Stimulated activated naive CD8-positive, alpha-beta T cell treated with anti-CD3 and anti-CD28 coated beads, Interleukin-15, amount 100 ng/mL, for 72 hours (primary cell): ENCODE measurements around the gene NUP93.
"Not testable (repeated sequence)": the region's sequence is repeated elsewhere in the genome, so short reads cannot be mapped to it uniquely, and the experiment has no call there.

Experiments used
- ATAC-seq: fragments of 150-1000 bp; cut with Tn5 transposase; 2 replicates; pipeline ENCODE4 v1.10.0; 2021; ENCODE audit warnings: mild to moderate bottlenecking, moderate library complexity
- DNase-seq, 2 donors: peaks; one replicate each; pipeline ENCODE4 v3.0.0; 2021 to 2022
- H3K27ac Mint-ChIP-seq, 2 donors: one replicate each; pipeline ENCODE4 v1.8.0; 2022; ENCODE audit warnings: mild to moderate bottlenecking in 2 of 2, mixed read lengths in 2 of 2, moderate library complexity in 2 of 2
- H3K27me3 Mint-ChIP-seq: one replicate; pipeline ENCODE4 v1.8.0; 2022; ENCODE audit warnings: mixed read lengths
- H3K4me1 Mint-ChIP-seq: one replicate; pipeline ENCODE4 v1.8.0; 2022; ENCODE audit warnings: mild to moderate bottlenecking, mixed read lengths
- H3K4me3 Mint-ChIP-seq, 2 donors: one replicate each; pipeline ENCODE4 v1.8.0; 2022; ENCODE audit warnings: mild to moderate bottlenecking in 2 of 2, mixed read lengths in 2 of 2, moderate library complexity in 1 of 2
- H3K9me3 Mint-ChIP-seq, 2 donors: one replicate each; pipeline ENCODE4 v1.8.0; 2022; ENCODE audit warnings: mixed read lengths in 2 of 2

NUP93 gene

GRCh38 chr16:56700195-56700594 lies 29.7 kb upstream of the NUP93 start:
- no peak for ATAC-seq
- Mint-ChIP-seq H3K27ac (no peak overlapping the region), H3K27me3 (no peaks in the 10 kb centered on the region), H3K4me3 (no peak overlapping the region), H3K4me1 (peaks cover 14% of the 10 kb centered on the region), H3K9me3 (peaks cover 0 to 12% of the 10 kb centered on the region in 2 donors)
- no peak for DNase-seq

DNA sequence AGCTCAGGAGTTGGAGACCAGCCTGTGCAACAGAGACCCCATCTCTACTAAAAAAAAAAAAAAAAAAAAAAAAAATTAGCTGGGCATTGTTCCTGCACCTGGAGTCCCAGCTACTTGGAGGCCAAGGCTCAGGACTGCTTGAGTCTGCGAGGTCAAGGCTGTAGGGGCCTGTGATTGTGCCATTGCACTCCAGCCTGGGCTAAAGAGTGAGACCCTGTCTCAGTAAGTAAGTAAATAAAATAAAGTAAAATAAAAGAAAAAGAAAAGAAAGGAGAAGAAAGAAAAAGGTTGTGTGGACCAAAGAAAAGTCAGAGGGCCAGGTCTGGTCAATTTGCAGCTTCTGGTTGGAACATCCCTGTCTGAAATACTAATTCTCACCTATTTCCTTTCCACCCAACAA lies 29.3 kb upstream of the NUP93 start:
- Mint-ChIP-seq H3K27ac (no peak overlapping the region), H3K27me3 (no peaks in the 10 kb centered on the region), H3K9me3 (peaks cover 0 to 12% of the 10 kb centered on the region in 2 donors), H3K4me3 (no peak overlapping the region), H3K4me1 (peaks cover 19% of the 10 kb centered on the region)
- ATAC-seq, result no peak
- no peak for DNase-seq

DNA sequence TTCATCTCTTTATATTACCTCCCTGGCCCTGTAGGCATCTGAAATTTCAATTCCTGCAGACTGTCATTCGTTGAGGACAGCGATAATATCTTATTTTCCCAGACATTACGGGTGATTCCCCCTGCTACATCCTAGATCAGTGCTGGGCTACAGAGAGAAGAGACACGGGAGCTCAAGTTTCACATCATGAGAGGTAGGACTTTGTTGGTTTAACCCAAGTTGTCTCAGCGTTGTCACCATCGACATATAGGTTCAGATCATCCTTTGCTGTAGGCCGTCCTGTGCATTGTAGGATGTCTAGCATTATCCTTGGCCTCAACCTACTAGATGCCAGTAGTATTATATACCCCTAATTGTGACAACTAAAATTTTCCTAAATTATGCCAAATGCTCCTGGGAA lies 28.4 kb upstream of the NUP93 start:
- H3K4me1 Mint-ChIP-seq, result peaks cover 28% of the 10 kb centered on the region
- H3K4me3 Mint-ChIP-seq, result no peak overlapping the region
- ATAC-seq (no peak), DNase-seq (no peak)
- H3K27me3 Mint-ChIP-seq, result no peaks in the 10 kb centered on the region
- peak overlapping the region in 1 of 2 donors; percentile 91 for H3K27ac Mint-ChIP-seq
- peaks cover 0 to 12% of the 10 kb centered on the region in 2 donors for H3K9me3 Mint-ChIP-seq

GRCh38 chr16:56702836-56703235 lies 27.1 kb upstream of the NUP93 start:
- H3K27me3 Mint-ChIP-seq, result no peaks in the 10 kb centered on the region
- peaks cover 0 to 4% of the 10 kb centered on the region in 2 donors for H3K9me3 Mint-ChIP-seq

DNA sequence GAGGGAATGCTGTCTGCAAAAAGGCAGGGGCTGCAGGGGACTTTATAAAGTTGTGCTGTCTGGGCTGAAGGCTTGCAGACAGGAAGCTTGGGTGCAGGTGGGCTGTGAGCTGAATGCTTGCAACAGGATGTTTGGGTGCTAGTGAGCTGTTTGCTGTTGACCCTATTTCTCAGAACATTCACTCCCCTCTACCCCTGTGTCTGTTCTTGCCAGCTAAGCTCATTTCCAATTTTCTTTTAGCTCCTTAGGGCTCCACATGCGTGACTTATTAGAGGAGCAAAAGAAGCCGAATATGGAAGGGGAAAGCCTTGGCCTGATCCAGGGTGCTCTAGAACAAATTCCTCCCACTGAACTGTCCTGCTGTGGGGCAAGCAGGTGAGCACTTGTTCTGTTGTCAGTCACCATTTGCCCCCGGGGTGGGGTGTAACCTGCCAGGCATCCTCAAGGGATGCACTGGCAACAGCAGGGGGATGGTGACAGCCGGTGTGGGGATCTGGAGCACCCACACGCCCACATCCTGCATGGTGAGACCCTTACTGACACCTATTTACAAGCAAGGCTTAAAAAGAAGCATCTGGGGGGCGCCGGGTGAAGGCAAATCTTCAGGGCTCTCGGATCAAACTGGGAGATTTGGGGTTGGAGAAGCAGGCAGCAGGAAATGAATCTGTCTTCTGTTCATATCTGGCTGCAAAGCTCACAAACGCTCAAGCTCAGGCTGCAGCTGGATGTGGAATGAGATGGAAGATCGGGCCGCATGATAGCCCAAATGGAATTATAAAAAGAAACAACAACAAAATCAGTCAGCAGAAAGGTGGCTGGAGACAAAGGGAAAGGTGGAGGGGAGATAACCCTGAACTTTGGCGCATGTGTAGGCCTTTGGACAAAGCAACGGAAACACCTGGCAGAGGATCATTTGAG lies 21.1 kb upstream of the NUP93 start:
- no peaks in the 10 kb centered on the region for H3K27me3 Mint-ChIP-seq
- ATAC-seq (peak; percentile 77), DNase-seq (peak; percentile 21 to 34)
- H3K4me3 Mint-ChIP-seq, result peak overlapping the region; percentile 80 to 87
- peak overlapping the region; percentile 97 to 99 for H3K27ac Mint-ChIP-seq
- H3K4me1 Mint-ChIP-seq, result peaks cover 59% of the 10 kb centered on the region
- H3K9me3 Mint-ChIP-seq, result no peaks in the 10 kb centered on the region

More at GRCh38 chr16:56702836-56703235, 27.1 kb upstream of the NUP93 start:
- no peak overlapping the region for H3K27ac Mint-ChIP-seq
- DNase-seq (no peak), ATAC-seq (no peak)
- peaks cover 34% of the 10 kb centered on the region for H3K4me1 Mint-ChIP-seq
- H3K4me3 Mint-ChIP-seq, result no peak overlapping the region

- ATAC-seq (peak; percentile 63), DNase-seq (peak in 1 of 2 donors; percentile 25)
- peaks cover 59% of the 10 kb centered on the region for H3K4me1 Mint-ChIP-seq
- no peaks in the 10 kb centered on the region for H3K27me3 Mint-ChIP-seq
- H3K9me3 Mint-ChIP-seq, result no peaks in the 10 kb centered on the region
- H3K27ac Mint-ChIP-seq, result peak overlapping the region; percentile 97 to 99
- peak overlapping the region; percentile 80 to 87 for H3K4me3 Mint-ChIP-seq
Measured at GRCh38 chr16:56709443-56710040, 20.4 kb upstream of the NUP93 start.

GRCh38 chr16:56710181-56710737 lies 19.7 kb upstream of the NUP93 start:
- no peak for DNase-seq
- H3K9me3 Mint-ChIP-seq, result no peaks in the 10 kb centered on the region
- H3K4me1 Mint-ChIP-seq, result peaks cover 56% of the 10 kb centered on the region
- peak overlapping the region; percentile 23 to 87 for H3K4me3 Mint-ChIP-seq
- no peaks in the 10 kb centered on the region for H3K27me3 Mint-ChIP-seq
- peak; percentile 33 for ATAC-seq
- H3K27ac Mint-ChIP-seq, result peak overlapping the region; percentile 20 to 99

- no peaks in the 10 kb centered on the region for H3K27me3 Mint-ChIP-seq
- no peaks in the 10 kb centered on the region for H3K9me3 Mint-ChIP-seq
- no peak overlapping the region for H3K27ac Mint-ChIP-seq
- DNase-seq (no peak), ATAC-seq (no peak)
- no peak overlapping the region for H3K4me3 Mint-ChIP-seq
- H3K4me1 Mint-ChIP-seq, result peaks cover 40% of the 10 kb centered on the region
Measured at GRCh38 chr16:56711862-56712261, 18.1 kb upstream of the NUP93 start.

DNA sequence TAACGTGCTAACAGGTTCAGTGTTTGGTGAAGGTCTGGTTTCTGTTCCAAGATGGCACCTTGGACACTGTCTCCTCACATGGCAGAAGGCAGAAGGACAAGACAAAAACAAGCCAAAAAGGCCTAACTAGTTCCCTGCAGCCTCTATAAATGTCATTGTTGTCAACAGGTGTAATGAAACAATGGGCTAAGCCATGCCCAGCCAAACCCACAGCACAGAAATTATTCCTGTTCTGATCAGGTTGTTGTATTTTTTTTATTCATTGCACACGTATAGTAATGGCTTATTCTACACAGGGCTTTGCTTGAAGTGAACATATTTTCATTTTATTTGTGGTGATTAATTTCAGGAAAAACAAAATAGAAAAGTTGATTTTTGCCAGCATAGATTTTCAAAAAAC lies 16.1 kb upstream of the NUP93 start:
- Mint-ChIP-seq H3K4me1 (peaks cover 28% of the 10 kb centered on the region), H3K4me3 (no peak overlapping the region), H3K27ac (no peak overlapping the region), H3K9me3 (no peaks in the 10 kb centered on the region), H3K27me3 (no peaks in the 10 kb centered on the region)
- DNase-seq (no peak), ATAC-seq (no peak)

DNA sequence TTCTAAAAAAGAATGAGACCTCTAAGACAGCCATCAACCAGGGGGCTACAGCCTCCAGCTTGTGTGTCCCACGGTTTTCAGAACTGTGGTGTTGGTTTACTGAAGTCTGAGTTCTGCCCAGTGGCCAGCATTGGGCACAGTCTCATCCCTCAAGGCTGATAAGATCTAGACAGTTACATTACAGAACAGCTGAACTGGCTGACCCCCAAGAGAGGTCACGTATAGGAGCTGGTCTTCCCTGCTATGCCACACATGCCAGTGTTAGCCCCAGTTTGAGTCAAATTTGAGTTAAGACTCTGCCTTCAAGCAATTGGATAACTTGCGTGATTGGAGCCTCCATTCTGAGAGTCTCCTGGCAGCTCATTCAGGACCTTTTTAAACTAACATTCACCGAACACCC lies 14.8 kb upstream of the NUP93 start:
- Mint-ChIP-seq H3K4me3 (no peak overlapping the region), H3K4me1 (peaks cover 15% of the 10 kb centered on the region), H3K27ac (no peak overlapping the region), H3K9me3 (no peaks in the 10 kb centered on the region), H3K27me3 (no peaks in the 10 kb centered on the region)
- no peak for DNase-seq
- ATAC-seq, result no peak

- no peak overlapping the region for H3K4me3 Mint-ChIP-seq
- no peak overlapping the region for H3K27ac Mint-ChIP-seq
- H3K27me3 Mint-ChIP-seq, result no peaks in the 10 kb centered on the region
- ATAC-seq, result no peak
- peaks cover under 1% of the 10 kb centered on the region for H3K4me1 Mint-ChIP-seq
- no peaks in the 10 kb centered on the region for H3K9me3 Mint-ChIP-seq
- no peak for DNase-seq
Measured at GRCh38 chr16:56716761-56717160, 13.2 kb upstream of the NUP93 start.

GRCh38 chr16:56717532-56717931 lies 12.4 kb upstream of the NUP93 start:
- DNase-seq, ATAC-seq, H3K4me3 Mint-ChIP-seq, H3K27ac Mint-ChIP-seq, H3K27me3 Mint-ChIP-seq, H3K9me3 Mint-ChIP-seq, H3K4me1 Mint-ChIP-seq: not testable (repeated sequence)

DNA sequence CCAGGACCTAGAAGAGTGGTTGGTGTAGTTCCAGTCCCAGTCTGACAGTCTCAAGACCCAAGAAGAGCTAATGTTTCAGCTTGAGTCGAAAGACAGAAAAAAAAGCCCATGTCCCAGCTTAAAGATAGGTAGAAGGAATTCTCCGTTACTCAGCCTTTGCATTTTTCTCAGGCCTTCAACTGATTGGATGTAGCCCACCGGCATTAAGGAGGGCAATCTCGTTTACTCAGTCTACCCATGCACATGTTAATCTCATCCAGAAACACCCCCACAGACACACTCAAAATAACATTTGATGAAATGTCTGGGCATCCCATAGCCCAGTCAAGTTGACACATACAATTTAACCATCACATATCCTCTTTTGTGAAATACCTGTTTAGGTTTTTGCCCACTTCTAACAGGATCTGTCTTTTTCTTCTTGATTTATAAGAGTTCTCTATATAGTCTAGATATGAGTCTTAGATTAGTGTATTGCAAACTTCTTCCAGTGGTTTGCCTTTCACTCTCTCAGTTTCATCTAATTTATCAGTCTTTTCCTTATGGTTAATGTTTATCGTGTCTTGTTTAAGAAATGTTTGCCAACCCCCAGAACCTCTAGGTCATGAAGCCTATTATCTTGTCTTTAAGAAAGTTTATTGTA lies 7.6 kb upstream of the NUP93 start:
- H3K9me3 Mint-ChIP-seq, result no peaks in the 10 kb centered on the region
- ATAC-seq, result peak; percentile 35
- no peak overlapping the region for H3K4me3 Mint-ChIP-seq

GRCh38 chr16:56724191-56724590 lies 5.7 kb upstream of the NUP93 start:
- H3K27ac Mint-ChIP-seq, result no peak overlapping the region
- no peaks in the 10 kb centered on the region for H3K9me3 Mint-ChIP-seq
- H3K4me3 Mint-ChIP-seq, result no peak overlapping the region
- H3K27me3 Mint-ChIP-seq, result no peaks in the 10 kb centered on the region
- peaks cover 14% of the 10 kb centered on the region for H3K4me1 Mint-ChIP-seq
- DNase-seq, result no peak
- ATAC-seq, result no peak

More for the DNA sequence above, 7.6 kb upstream of the NUP93 start:
- peaks cover 8% of the 10 kb centered on the region for H3K4me1 Mint-ChIP-seq
- H3K27ac Mint-ChIP-seq, result no peak overlapping the region
- no peak for DNase-seq
- H3K27me3 Mint-ChIP-seq, result no peaks in the 10 kb centered on the region

DNA sequence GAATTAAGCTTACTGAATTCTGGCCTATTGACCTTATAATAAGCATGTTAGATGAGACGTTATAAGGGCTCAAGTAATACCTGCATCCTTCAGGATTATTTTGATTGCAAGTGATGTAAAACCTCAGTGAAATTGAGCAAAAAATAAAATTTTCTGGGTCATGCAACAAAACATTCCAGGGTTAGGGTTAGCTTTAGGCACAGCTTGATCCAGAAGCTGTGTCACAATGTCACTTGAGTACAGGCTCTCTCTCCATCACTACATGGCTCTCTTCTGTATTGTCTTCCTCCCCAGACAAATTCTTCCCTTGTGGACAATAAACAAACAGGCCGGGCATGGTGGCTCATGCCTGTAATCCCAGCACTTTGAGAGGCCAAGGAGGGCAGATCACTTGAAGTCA lies 3.6 kb upstream of the NUP93 start:
- DNase-seq (no peak), ATAC-seq (no peak)
- no peak overlapping the region for H3K4me3 Mint-ChIP-seq
- H3K27me3 Mint-ChIP-seq, result no peaks in the 10 kb centered on the region
- no peak overlapping the region for H3K27ac Mint-ChIP-seq
- no peaks in the 10 kb centered on the region for H3K9me3 Mint-ChIP-seq
- H3K4me1 Mint-ChIP-seq, result peaks cover 20% of the 10 kb centered on the region
